Left ventricle myocardium superior (tissue), 1 donor: ENCODE data around the gene KCNK7. TPM values are rescaled to one million over a fixed set of nuclear protein-coding genes. Genes with fewer than 3 reads are reported as not detected.
A peak's percentile ranks its signal among the peaks of the same experiment; 100 is the strongest.

Source experiments
- ATAC-seq: fragments of 200-7000 bp; cut with Tn5 transposase; one replicate; pipeline ENCODE4 v1.9.1; 2020; ENCODE audit warnings: mild to moderate bottlenecking, moderate library complexity
- DNase-seq: peaks from one replicate; pipeline ENCODE4 v3.0.0-alpha.2; 2020
- intact Hi-C: fragments of 100-400 bp; cut with micrococcal nuclease; formaldehyde crosslinking; loops from one replicate; pipeline ENCODE4 v1.11.0; 2022
- total RNA-seq: library from RNA; stranded (reverse); fragmentation: NEBNext Ultra II Directional; extraction: Animal tissue kit (Norgen Biotek cat#: 25700); gene quantifications from one replicate; pipeline ENCODE4 v1.2.1, GENCODE V29; 2021
- donor health status: DM: no; HTN: yes; CAD: no; lungs with severe emphysema.

The KCNK7 gene
- total RNA-seq, 1 donor from 2014 or later: 0.94 TPM

- intact Hi-C loops: no loop called here
- ATAC-seq (no peak), DNase-seq (no peak)
Observed at GRCh38 chr11:65563601-65564000, 32.0 kb downstream of the KCNK7 start.

GRCh38 chr11:65562788-65563187, 32.8 kb downstream of the KCNK7 start:
- no peak for ATAC-seq
- intact Hi-C loops: no loop called here
- no peak for DNase-seq

GRCh38 chr11:65562020-65562419, 33.6 kb downstream of the KCNK7 start:
- no peak for ATAC-seq
- intact Hi-C loops: no loop called here

GRCh38 chr11:65560555-65561418, 34.8 kb downstream of the KCNK7 start:
- peak; percentile 75 for DNase-seq
- peak; percentile 5 for ATAC-seq
- intact Hi-C loops: no loop called here

More at GRCh38 chr11:65562020-65562419, 33.6 kb downstream of the KCNK7 start:
- no peak for DNase-seq

GRCh38 chr11:65559951-65560537, 35.6 kb downstream of the KCNK7 start:
- intact Hi-C loops: no loop called here
- ATAC-seq (peak; percentile 43), DNase-seq (no peak)

GRCh38 chr11:65559535-65559934, 36.1 kb downstream of the KCNK7 start:
- DNase-seq: peak; percentile 30
- ATAC-seq: no peak
- intact Hi-C loops: no loop called here

GRCh38 chr11:65558930-65559509, 36.6 kb downstream of the KCNK7 start:
- intact Hi-C loops: no loop called here
- ATAC-seq (peak; percentile 72), DNase-seq (peak; percentile 88)

GRCh38 chr11:65558002-65558929, 37.3 kb downstream of the KCNK7 start, which contains the start of gene LTBP3:
LTBP3 (minus strand) TSS chr11:65558359; CDS start chr11:65557959, 400 bp downstream.
- peak; percentile 92 for DNase-seq

GRCh38 chr11:65557280-65558001, 38.2 kb downstream of the KCNK7 start:
- intact Hi-C loops: no loop called here
- no peak for ATAC-seq
- DNase-seq: peak; percentile 68

More at GRCh38 chr11:65558002-65558929, 37.3 kb downstream of the KCNK7 start, which contains the start of gene LTBP3:
- intact Hi-C loops: no loop called here
- peak; percentile 86 for ATAC-seq

GRCh38 chr11:65556470-65557279, 38.9 kb downstream of the KCNK7 start:
- intact Hi-C loops: no loop called here
- DNase-seq (no peak), ATAC-seq (no peak)

- DNase-seq: peak; percentile 71
- intact Hi-C loops: no loop called here
- ATAC-seq: peak; percentile 2
Observed at GRCh38 chr11:65555693-65556231, 39.8 kb downstream of the KCNK7 start.

- no peak for DNase-seq
- ATAC-seq: no peak
- intact Hi-C loops: no loop called here
Observed at GRCh38 chr11:65554842-65555430, 40.7 kb downstream of the KCNK7 start.

GRCh38 chr11:65554057-65554818, 41.4 kb downstream of the KCNK7 start:
- DNase-seq (no peak), ATAC-seq (no peak)
- intact Hi-C loops: no loop called here

- ATAC-seq: no peak
- intact Hi-C loops: no loop called here
- no peak for DNase-seq
Observed at GRCh38 chr11:65553301-65554001, 42.1 kb downstream of the KCNK7 start.

GRCh38 chr11:65552388-65552951, 43.1 kb downstream of the KCNK7 start:
- intact Hi-C loops: no loop called here
- ATAC-seq (no peak), DNase-seq (no peak)
